Fibroblast of pulmonary artery (primary cell): ENCODE measurements around the gene ITM2B.

ENCODE experiments used
- DNase-seq: peaks from one replicate; pipeline ENCODE4 v3.0.0-alpha.2; 2010; ENCODE audit warnings: low read depth
- H3K4me3 ChIP-seq: replicated peaks from 2 replicates; pipeline ENCODE4 v1.5.1; 2011; ENCODE audit warnings: low read depth, mild to moderate bottlenecking, control low read depth, low read length, moderate library complexity
- TF ChIP-seq, protein P1 (sequence below): IDR thresholded peaks from 2 replicates; pipeline ENCODE4 v1.5.1; 2011; ENCODE audit warnings: mild to moderate bottlenecking, control low read depth, low read length, inconsistent platforms; ENCODE audit errors: missing control alignments

ITM2B gene

DNA sequence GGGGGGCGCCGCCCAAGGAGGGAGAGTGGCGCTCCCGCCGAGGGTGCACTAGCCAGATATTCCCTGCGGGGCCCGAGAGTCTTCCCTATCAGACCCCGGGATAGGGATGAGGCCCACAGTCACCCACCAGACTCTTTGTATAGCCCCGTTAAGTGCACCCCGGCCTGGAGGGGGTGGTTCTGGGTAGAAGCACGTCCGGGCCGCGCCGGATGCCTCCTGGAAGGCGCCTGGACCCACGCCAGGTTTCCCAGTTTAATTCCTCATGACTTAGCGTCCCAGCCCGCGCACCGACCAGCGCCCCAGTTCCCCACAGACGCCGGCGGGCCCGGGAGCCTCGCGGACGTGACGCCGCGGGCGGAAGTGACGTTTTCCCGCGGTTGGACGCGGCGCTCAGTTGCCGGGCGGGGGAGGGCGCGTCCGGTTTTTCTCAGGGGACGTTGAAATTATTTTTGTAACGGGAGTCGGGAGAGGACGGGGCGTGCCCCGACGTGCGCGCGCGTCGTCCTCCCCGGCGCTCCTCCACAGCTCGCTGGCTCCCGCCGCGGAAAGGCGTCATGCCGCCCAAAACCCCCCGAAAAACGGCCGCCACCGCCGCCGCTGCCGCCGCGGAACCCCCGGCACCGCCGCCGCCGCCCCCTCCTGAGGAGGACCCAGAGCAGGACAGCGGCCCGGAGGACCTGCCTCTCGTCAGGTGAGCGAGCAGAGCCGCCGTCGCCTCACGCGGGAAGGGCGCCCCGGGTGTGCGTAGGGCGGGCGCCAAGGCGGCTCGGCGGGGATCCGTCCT lies 70.5 kb downstream of the ITM2B start, which contains the start of gene RB1:
TSS of gene RB1 (plus strand) at position 393 of the 784 bp plus-strand sequence. CDS start at position 555, 162 bp downstream.
- TF ChIP-seq, protein P1, sequence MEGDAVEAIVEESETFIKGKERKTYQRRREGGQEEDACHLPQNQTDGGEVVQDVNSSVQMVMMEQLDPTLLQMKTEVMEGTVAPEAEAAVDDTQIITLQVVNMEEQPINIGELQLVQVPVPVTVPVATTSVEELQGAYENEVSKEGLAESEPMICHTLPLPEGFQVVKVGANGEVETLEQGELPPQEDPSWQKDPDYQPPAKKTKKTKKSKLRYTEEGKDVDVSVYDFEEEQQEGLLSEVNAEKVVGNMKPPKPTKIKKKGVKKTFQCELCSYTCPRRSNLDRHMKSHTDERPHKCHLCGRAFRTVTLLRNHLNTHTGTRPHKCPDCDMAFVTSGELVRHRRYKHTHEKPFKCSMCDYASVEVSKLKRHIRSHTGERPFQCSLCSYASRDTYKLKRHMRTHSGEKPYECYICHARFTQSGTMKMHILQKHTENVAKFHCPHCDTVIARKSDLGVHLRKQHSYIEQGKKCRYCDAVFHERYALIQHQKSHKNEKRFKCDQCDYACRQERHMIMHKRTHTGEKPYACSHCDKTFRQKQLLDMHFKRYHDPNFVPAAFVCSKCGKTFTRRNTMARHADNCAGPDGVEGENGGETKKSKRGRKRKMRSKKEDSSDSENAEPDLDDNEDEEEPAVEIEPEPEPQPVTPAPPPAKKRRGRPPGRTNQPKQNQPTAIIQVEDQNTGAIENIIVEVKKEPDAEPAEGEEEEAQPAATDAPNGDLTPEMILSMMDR = no peak
- peak; percentile 93 for DNase-seq
- peak within 1 kb of the TSS; percentile 74 for H3K4me3 ChIP-seq

DNA sequence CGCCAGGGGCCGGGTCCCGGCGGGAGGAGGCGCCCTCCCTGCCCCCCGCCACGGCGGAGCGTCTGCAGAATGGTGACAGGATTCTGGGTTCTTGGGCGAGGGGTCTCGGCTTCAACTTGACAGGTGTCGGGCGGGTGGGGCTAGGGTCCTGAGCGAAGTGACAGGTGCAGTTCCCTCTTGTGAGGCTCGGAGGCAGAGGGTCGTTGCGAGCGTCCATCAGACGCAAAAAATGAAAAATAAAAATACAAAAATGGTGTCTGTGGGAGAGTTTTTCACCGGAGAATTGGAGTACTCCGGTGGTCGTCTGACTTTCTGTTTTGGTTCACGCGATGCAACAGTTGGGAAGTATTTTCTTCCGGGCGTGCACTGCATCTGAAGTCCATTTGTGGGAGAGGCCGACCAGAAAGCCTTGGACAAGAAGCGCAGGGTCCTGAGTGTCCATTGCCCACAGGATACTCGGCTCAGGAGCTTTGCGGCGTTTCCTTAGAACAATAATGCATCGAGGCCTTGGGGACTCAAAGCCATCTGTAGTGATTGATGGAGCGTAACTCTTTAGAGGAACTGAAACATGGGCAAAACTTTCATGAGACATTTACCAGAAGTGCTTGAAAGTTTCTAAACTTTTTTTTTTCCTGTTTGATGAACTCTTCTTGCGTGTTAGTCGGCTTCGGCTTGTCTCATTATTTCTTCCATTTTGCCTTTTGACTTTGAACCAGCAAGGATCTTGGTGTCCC lies 71.3 kb downstream of the ITM2B start:
- peak; percentile 59 for DNase-seq
- H3K4me3 ChIP-seq = peak overlapping the region; percentile 74
- TF ChIP-seq, protein P1 = no peak

DNA sequence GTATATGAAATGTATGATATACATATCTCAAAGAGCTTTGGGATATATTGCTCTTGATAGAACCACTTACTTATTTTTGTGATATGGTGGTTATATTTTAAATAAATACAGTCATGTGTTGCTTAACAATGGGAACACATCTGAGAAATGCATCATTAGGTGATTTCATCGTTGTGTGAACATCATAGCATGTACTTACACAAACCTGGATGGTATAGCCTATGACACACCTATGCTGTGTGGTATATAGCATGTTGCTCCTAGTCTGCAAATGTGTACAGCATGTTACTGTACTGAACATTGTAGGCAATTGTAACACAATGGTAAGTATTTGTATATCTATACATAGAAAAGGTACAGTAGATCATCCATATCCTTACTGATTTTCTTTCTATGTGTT lies 78.2 kb downstream of the ITM2B start:
- TF ChIP-seq, protein P1 = no peak
- no peak for DNase-seq
- no peak overlapping the region for H3K4me3 ChIP-seq

DNA sequence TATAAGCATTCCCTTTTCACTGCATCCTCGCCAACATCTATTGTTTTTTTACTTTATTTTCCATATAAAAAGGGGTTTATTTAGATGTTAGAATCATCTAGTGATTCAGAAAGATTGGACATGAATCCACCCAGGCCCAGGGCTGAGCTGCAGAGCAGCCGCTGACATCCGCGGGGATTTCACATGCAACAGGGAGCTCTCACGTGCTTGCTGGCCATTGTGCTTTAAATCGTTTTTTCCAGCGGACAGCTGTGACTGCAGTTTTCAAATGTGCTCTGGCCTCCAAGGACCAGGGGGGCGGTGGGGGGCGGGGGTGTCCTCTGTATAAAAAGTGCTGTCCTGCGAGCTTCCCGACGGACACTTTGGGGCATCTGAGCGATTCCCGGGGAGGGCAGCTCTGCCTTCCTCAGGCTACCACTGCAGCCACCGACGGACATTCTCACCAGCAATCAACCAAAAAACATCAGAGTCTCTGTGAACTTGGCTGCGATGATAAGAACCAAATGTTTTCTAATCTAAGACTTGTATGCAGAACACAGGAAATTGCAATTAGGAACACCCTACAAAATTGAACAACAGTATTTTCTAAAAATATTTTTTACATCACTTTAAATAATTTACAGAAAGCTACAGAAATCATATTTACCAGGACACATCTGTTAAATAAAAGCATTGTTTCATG lies 83.1 kb downstream of the ITM2B start:
- no peak for DNase-seq
- TF ChIP-seq, protein P1 = no peak
- H3K4me3 ChIP-seq = no peak overlapping the region

DNA sequence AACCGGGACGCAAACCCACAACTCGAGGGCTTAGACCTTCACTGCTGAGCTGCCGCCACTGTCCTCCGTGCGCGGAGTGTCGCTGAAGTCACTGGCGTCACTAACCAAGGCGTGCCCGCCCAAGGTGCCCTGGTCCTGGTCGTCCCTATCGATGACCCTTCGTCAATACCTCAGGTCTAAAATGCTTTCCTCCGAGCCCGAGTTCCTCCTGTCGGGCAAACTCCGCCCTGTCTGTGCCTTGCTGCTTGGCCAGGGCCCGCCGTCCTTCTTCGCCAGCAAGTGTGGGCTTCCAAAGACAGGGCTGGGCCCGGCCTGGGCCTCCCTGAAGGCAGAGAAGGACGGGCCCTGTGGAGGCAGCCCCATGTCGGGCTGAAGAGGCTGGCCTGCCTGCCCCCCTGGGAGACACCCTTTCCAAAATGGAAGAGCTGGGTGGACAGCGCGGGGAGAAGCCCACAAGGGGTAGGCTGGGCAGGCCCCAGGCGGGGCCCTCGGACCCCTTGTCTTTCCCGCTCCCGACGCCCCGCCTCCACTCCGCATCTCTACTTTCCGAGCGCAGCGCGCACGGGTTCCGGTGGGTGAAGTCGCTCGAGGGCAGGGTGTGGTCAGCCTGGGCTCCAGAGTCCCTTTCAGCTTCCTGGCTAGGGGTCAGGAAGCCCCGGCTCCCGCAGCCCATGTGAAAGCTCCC lies 84.0 kb downstream of the ITM2B start:
- TF ChIP-seq, protein P1 = no peak
- H3K4me3 ChIP-seq = no peak overlapping the region
- DNase-seq = no peak

DNA sequence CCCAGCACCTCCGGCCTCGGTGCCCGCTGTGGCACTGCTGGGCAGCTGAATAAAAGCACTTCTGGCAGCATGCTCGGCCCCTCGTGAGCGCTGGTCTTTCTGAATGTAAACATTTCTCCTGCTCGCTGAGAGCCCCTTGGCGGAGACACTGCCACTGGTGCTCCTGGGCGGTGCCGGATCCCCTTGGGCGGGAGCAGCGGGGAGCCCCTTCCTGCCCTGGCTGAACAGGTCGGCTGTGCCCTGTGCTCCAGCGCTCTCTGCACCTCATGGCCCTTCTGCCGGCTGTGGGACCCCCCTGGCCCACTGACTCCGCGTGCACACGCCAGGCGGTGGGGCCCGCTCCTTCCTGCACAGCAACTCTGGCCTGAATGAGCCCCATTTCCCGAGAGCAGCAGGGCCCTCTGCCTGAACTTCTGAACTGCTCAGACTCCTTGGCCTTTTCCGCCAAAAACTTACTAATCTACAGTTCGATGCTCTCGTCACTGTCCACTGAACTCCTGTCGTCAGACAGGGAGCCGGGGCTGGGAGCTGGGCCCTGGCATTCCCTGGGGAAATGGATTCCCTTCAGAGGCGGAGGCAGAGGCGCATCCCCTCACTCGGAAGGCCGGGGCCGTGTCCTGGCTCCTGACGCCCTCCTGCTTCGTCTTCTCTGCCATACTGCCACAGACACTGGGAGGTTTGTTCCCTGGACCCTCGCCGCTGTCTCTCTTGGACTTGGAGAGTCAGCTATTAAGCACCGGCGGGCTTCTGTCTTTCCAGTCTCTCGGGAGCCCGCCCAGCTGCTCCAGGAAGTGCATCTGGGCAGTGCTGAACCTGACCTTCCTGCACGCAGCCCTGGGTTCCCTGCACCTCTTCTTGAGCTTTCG lies 84.7 kb downstream of the ITM2B start:
- TF ChIP-seq, protein P1 = no peak
- H3K4me3 ChIP-seq = no peak overlapping the region
- no peak for DNase-seq
